ENCODE results near the gene SORCS2. TPM values are rescaled to one million over a fixed set of nuclear protein-coding genes. Genes with fewer than 3 reads are reported as not detected.

SORCS2 gene
- total and polyA plus RNA-seq, 4 donors, result 2.2 to 7.7 (median 2.5) TPM

DNA sequence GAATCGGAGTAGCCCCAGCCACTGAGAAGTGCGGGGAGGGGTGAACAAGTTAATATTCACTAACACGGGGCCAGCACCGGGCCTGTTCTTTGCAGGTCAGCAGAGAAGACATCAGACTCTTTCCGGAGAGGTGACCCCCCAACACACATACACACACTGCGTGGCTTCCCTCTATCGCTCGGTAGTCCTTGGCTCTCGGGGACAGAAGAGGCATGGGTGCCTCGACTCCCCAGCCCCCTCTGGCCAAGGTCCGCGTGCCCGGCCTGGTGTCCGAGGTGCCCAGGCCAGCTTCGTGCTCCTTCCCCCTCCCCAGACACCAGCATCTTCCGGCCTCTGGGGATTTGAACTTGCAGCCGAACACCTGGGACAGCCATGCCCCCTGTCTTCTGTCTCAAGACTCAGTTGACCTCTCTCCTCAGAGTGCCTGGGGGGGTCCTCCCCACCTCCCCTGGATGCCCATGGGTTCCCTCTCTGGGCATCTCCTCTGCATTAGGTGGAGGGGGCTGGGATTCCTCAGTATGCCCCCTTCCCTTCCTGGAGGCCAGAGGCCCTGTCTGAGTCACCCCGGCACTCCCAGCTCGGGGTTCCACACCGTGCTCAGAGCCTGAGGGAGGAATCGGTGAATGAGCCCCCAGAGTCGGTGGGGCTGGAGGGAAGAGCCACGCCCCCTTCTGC lies 104.5 kb downstream of the SORCS2 start:
- no peaks in the 10 kb centered on the region for H3K36me3 ChIP-seq (ENCODE audit: control insufficient read depth in 4 of 4, insufficient read depth in 4 of 4, low read length in 4 of 4)
- H3K4me1 ChIP-seq (ENCODE audit: control insufficient read depth in 5 of 5, insufficient read depth in 5 of 5, low read length in 5 of 5), result peaks cover 0 to 12% (median 0%) of the 10 kb centered on the region in 5 donors
- no peak overlapping the region for H3K27ac ChIP-seq (ENCODE audit: low read depth in 1 of 2, low read length in 1 of 2)
- WGBS, 2 donors, result 86 to 88% methylated on average over 23 of the region's 23 CpGs
- DNase-seq (no peak), ATAC-seq (ENCODE audit: insufficient read depth, low FRiP score) (no peak)
- no peaks in the 10 kb centered on the region for H3K27me3 ChIP-seq (ENCODE audit: control insufficient read depth in 3 of 3, insufficient read depth in 3 of 3, low read length in 2 of 3)
- TF ChIP-seq, protein P1, sequence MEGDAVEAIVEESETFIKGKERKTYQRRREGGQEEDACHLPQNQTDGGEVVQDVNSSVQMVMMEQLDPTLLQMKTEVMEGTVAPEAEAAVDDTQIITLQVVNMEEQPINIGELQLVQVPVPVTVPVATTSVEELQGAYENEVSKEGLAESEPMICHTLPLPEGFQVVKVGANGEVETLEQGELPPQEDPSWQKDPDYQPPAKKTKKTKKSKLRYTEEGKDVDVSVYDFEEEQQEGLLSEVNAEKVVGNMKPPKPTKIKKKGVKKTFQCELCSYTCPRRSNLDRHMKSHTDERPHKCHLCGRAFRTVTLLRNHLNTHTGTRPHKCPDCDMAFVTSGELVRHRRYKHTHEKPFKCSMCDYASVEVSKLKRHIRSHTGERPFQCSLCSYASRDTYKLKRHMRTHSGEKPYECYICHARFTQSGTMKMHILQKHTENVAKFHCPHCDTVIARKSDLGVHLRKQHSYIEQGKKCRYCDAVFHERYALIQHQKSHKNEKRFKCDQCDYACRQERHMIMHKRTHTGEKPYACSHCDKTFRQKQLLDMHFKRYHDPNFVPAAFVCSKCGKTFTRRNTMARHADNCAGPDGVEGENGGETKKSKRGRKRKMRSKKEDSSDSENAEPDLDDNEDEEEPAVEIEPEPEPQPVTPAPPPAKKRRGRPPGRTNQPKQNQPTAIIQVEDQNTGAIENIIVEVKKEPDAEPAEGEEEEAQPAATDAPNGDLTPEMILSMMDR (IDR thresholded peaks at IDR 0.05; ENCODE audit: control extremely low read depth, extremely low read depth), result no peak
- peaks cover 0 to 2% (median 0%) of the 10 kb centered on the region in 4 donors for H3K9me3 ChIP-seq (ENCODE audit: control insufficient read depth in 4 of 4, insufficient read depth in 3 of 4, low read length in 3 of 4)
- no peak overlapping the region for H3K9ac ChIP-seq (ENCODE audit: insufficient read depth in 1 of 2, low read length in 2 of 2)
- no peak overlapping the region for H3K4me3 ChIP-seq

DNA sequence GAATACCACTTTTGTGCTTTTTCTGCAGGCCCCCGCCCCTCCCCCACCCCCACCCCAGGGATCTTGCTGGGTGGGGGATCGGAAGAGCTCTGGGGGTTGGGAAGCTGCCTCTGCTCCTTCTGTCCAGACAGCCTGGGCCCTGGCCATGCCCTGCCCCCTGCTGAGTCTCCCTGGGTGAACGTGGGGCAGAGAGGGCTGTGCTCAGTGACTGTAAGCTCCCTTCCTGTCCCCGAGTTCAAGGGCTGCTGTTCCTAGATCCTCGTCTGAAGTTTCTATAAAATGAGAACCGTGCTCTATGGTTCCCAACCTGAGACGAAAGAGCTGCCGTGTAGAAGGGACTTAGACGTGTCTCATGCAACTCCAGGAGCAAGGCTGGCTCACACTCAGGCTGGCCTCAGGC lies 105.0 kb downstream of the SORCS2 start:
- H3K4me1 ChIP-seq (ENCODE audit: control insufficient read depth in 5 of 5, insufficient read depth in 5 of 5, low read length in 5 of 5), result peaks cover 0 to 12% (median 0%) of the 10 kb centered on the region in 5 donors
- TF ChIP-seq, protein P1 (IDR thresholded peaks at IDR 0.05; ENCODE audit: control extremely low read depth, extremely low read depth), result no peak
- ATAC-seq (ENCODE audit: insufficient read depth, low FRiP score), result no peak
- H3K9me3 ChIP-seq (ENCODE audit: control insufficient read depth in 4 of 4, insufficient read depth in 3 of 4, low read length in 3 of 4), result peaks cover 0 to 2% (median 0%) of the 10 kb centered on the region in 4 donors
- DNase-seq, result no peak
- no peaks in the 10 kb centered on the region for H3K36me3 ChIP-seq (ENCODE audit: control insufficient read depth in 4 of 4, insufficient read depth in 4 of 4, low read length in 4 of 4)
- 65 to 66% methylated on average over 9 of the region's 9 CpGs for WGBS, 2 donors
- no peak overlapping the region for H3K4me3 ChIP-seq
- H3K9ac ChIP-seq (ENCODE audit: insufficient read depth in 1 of 2, low read length in 2 of 2), result no peak overlapping the region
- H3K27me3 ChIP-seq (ENCODE audit: control insufficient read depth in 3 of 3, insufficient read depth in 3 of 3, low read length in 2 of 3), result no peaks in the 10 kb centered on the region
- no peak overlapping the region for H3K27ac ChIP-seq (ENCODE audit: low read depth in 1 of 2, low read length in 1 of 2)

GRCh38 chr4:7297881-7298280 lies 105.5 kb downstream of the SORCS2 start:
- TF ChIP-seq, protein P1 (IDR thresholded peaks at IDR 0.05; ENCODE audit: control extremely low read depth, extremely low read depth), result no peak
- Histone ChIP-seq H3K9me3 (ENCODE audit: control insufficient read depth in 4 of 4, insufficient read depth in 3 of 4, low read length in 3 of 4) (peaks cover 0 to 2% (median 0%) of the 10 kb centered on the region in 4 donors), H3K27ac (ENCODE audit: low read depth in 1 of 2, low read length in 1 of 2) (no peak overlapping the region), H3K4me1 (ENCODE audit: control insufficient read depth in 5 of 5, insufficient read depth in 5 of 5, low read length in 5 of 5) (peaks cover 0 to 12% (median 0%) of the 10 kb centered on the region in 5 donors), H3K4me3 (no peak overlapping the region), H3K9ac (ENCODE audit: insufficient read depth in 1 of 2, low read length in 2 of 2) (no peak overlapping the region), H3K27me3 (ENCODE audit: control insufficient read depth in 3 of 3, insufficient read depth in 3 of 3, low read length in 2 of 3) (no peaks in the 10 kb centered on the region), H3K36me3 (ENCODE audit: control insufficient read depth in 4 of 4, insufficient read depth in 4 of 4, low read length in 4 of 4) (no peaks in the 10 kb centered on the region)
- ATAC-seq (ENCODE audit: insufficient read depth, low FRiP score) (no peak), DNase-seq (no peak)
- 77 to 79% methylated on average over 8 of the region's 8 CpGs for WGBS, 2 donors
